GM18508 (cell line): ENCODE data around the gene MCRIP2.

Experiments
- ATAC-seq: cut with Tn5 transposase; IDR thresholded peaks from one replicate; pipeline ENCODE4 v1.9.1; 2021; ENCODE audit warnings: moderate number of reproducible peaks; ENCODE audit not compliant: insufficient read depth, unreplicated experiment

Gene MCRIP2

DNA sequence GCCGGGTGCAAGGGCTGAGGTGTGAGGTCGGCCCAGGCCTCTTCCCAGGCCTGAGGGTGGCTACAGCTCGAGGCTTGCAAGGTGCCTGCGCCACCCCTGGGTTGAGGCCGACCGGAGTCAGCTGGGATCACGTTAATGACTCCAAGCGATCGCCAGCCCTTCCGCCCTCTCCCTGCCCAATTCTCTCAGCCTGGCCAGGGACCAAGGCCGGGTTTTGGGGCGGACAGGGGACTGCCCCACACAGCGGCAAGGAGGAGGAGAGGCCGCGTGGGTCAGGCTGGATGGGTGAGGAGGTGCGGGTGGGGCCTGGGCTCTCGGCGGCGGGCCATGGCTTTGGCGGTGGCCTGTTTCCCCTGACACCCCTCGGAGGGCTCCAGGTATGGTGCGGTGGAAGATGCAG is 51.7 kb downstream of the MCRIP2 start:
- no peak for ATAC-seq

DNA sequence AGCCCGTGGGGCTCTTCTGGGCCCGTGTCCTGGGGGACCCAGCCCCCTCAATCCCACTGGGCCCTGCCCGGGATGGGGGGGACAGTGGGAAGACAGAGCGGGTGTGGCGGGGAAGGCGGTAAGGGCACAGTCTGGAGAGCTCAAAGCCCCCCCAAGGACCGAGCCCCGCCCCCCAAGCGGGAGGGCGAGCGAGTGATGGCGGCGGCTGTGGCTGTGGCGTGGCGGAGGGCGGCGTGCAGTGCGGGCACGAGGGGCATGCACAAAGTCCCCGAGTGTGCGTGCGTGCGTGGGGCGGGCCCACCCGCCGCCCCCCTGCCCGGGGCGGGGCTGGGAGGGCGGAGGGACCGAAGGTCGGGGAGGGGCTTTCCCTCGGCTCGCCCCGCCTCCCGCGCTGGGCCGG is 52.1 kb downstream of the MCRIP2 start:
- no peak for ATAC-seq

DNA sequence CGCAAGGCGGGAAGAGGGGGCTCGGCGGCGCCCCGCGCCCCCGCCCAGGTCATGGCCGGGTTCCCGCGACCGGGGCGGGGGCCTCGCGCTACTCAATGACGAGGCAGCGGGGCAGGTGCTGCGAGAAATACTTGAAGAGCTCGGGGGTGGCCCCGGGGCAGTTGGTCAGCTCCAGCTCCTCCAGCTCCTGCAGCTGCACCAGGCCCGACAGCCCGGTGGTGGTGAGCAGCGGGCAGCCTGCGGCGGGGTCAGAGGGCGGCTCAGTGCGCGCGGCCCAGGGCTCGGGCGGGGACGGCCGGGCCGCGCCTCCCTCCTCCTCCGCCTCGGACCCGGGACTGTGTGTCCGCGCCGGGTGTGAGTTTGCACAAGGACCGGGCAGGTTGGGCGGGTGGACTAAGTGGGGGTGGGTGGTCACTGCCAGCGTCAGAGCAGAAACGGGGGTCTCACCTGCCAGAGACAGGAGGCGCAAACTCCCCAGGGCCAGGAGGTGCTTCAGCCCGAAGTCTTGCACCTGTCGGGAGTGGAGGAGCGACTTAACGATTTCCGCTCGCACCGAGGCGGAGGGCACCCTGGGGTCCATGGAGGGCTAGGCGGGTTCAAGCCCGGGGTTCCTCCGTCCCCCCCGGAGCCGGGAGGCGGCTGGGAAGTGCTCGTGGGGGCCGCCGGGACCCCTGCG is 52.7 kb downstream of the MCRIP2 start:
- no peak for ATAC-seq

DNA sequence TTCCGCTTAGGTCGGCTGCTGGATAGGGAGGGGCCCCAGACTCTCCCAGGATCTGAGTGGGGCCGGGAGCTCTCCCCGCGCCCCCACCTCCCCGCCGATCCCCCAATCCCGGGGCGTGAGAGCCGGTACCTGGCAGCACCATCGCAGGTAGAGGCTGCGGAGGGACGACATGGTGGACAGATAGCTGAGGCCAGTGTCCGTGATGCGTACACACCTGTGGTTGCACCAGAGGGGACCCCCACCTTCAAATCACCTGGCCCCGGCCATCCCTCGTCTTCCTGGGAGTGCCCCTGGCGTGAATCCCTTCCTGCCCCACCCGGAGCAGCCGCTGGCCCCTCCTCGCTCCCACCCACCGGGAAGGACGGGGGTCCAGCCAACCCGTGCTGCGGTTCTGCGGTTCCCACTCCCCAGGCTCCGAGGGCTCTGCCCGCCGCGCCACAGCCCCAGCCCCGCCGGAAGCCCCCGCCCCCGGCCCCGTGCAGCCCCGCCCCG is 53.3 kb downstream of the MCRIP2 start:
- no peak for ATAC-seq

DNA sequence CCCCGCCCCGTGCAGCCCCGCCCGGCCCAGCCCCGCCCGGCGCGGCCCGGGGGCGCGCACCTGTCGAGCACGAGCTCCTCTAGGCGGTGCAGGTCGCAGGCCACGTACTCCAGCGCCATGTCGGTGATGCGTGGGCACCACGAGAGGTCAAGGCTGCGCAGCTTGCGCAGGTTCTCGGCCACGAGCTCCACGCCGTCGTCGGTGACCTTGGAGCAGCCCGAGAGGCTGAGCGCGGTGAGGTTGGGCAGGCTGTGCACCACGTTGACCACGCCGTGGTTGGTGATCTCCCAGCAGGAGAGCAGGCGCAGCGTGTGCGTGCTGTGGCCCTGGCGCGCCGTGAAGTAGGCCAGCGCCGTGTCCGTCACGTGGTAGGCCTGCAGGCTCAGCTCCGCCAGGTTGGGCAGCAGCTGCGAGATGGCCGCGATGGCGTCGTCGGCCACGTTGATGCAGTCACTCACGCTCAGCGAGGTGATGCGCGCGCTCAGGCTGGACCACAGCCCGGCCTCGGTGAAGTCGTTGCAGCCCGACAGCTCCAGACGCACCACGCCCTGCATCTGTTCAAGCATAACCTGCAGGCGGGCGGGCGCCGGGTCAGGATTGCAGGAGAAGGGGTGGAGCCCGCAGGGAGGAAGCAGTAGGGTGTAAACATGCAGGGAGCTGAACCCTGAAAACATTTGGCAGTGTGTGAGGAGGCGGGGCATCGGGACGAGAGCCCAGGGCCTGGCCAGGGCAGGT is 53.9 kb downstream of the MCRIP2 start:
- ATAC-seq, result no peak
